Tibial nerve (tissue), 4 donors: ENCODE results near the gene GOLM1. TPM values are rescaled to one million over a fixed set of nuclear protein-coding genes. Genes with fewer than 3 reads are reported as not detected.

Experiments used
- DNase-seq, 2 donors: peaks; one replicate each; pipeline ENCODE4 v3.0.0-alpha.2; 2019; ENCODE audit warnings: low spot score in 2 of 2
- H3K27ac ChIP-seq, 4 donors: fragments of 200-600 bp; sonication (generic) in 3 of 4; one replicate each; pipeline ENCODE4 v1.5.1; 2017 to 2019; ENCODE audit warnings: mild to moderate bottlenecking in 1 of 4
- H3K27me3 ChIP-seq, 2 donors: fragments of 200-600 bp; sonication (generic) in 1 of 2; one replicate each; pipeline versions ENCODE4 v1.5.1 to v1.6.0; 2017 to 2019
- H3K36me3 ChIP-seq, 3 donors: fragments of 200-600 bp; sonication (generic); one replicate each; pipeline ENCODE4 v1.5.1; 2018 to 2019
- H3K4me1 ChIP-seq, 4 donors: fragments of 200-600 bp; sonication (generic) in 3 of 4; one replicate each; pipeline ENCODE4 v1.5.1; 2017 to 2019
- H3K4me3 ChIP-seq, 4 donors: fragments of 200-600 bp; sonication (generic) in 3 of 4; one replicate each; pipeline ENCODE4 v1.5.1; 2017 to 2019; ENCODE audit warnings: mild to moderate bottlenecking in 1 of 4, moderate library complexity in 1 of 4
- H3K9me3 ChIP-seq, 4 donors: fragments of 200-600 bp; sonication (generic) in 3 of 4; one replicate each; pipeline ENCODE4 v1.5.1; 2017 to 2019
- EP300 ChIP-seq, 2 donors: sonication (generic); formaldehyde crosslinking; IDR thresholded peaks; one replicate each; pipeline ENCODE4 v1.6.1; 2017; ENCODE audit warnings: antibody characterized with exemption in 2 of 2, mild to moderate bottlenecking in 1 of 2
- POLR2A ChIP-seq, 2 donors: fragments of 450-650 bp; IDR thresholded peaks; one replicate each; pipeline ENCODE4 v1.6.1; 2017; ENCODE audit warnings: antibody characterized with exemption in 2 of 2, mild to moderate bottlenecking in 2 of 2, moderate library complexity in 2 of 2
- WGBS, 2 donors: methylation state at CpG; one replicate each; pipeline ENCODE4 v1.1.5; 2018; 5-methylcytosine and 5-hydroxymethylcytosine counted together
- total RNA-seq, 4 donors: library from RNA; depleted of rRNA; stranded (reverse); fragments of >200 nt; gene quantifications; one replicate each; pipeline ENCODE4 v1.1.0, GENCODE V29; 2016
- TF ChIP-seq, protein P1 (sequence below), 5 experiments: fragments of 200-600 bp in 3 of 5; fragments of 450-650 bp in 2 of 5; sonication (generic) in 3 of 5; IDR thresholded peaks; one replicate each; pipeline ENCODE4 v1.5.1; 2016 to 2019; ENCODE audit warnings: antibody characterized with exemption in 5 of 5, mild to moderate bottlenecking in 3 of 5, moderate library complexity in 2 of 5

GOLM1 gene
- total RNA-seq, 4 donors from 2014 or later, result 9.8 to 15.7 (median 12.7) TPM

DNA sequence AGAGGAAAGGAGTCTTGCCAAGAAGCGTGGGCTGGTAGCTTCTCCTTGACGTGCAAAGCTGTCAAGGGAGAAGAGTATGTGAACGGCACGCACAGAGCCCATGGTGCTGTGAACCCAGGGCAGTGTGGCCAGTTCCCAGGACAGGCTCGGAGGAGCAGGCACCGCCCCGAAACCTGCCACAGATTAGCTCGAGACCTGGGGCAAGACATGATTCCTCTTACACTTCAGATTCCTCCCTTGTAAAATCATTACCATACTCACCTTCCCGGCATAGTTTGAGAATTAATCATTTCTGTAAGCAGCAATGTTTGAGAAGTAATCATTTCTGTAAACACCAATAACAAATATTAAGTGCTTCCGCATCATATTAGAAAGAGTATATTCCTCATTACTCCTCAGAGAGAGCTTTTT, 19.9 kb downstream of the GOLM1 start:
- H3K4me1 ChIP-seq, result no peaks in the 10 kb centered on the region

DNA sequence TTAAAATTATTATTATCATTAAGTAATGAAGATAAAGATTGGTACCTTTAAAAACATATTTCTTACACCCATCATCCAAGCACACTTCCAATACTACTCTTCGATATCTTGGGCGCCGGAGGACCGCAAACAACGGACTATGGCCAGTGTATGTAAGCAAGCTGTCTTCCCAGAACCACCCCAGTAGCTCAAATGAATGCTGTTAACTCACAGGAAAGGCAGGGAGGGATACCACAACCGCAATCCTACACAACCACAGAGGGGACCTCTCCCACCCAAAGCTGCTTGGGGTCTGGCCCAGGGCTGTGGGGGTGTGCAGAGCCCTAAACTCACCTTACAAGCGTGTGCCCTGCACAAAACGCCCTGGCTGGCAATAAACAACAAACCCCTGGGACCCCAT, 20.6 kb downstream of the GOLM1 start:
- peaks cover 0 to 27% (median 0%) of the 10 kb centered on the region in 3 donors for H3K36me3 ChIP-seq
- no peak for DNase-seq
- no peak overlapping the region for H3K27ac ChIP-seq
- no peaks in the 10 kb centered on the region for H3K27me3 ChIP-seq
- WGBS, 2 donors, result 93 to 96% methylated on average over 8 of the region's 8 CpGs
- no peak overlapping the region for H3K4me3 ChIP-seq
- no peaks in the 10 kb centered on the region for H3K4me1 ChIP-seq
- H3K9me3 ChIP-seq, result no peaks in the 10 kb centered on the region
- TF ChIP-seq EP300 (IDR thresholded peaks at IDR 0.05) (no peak), POLR2A (IDR thresholded peaks at IDR 0.05) (no peak)
- TF ChIP-seq, protein P1, sequence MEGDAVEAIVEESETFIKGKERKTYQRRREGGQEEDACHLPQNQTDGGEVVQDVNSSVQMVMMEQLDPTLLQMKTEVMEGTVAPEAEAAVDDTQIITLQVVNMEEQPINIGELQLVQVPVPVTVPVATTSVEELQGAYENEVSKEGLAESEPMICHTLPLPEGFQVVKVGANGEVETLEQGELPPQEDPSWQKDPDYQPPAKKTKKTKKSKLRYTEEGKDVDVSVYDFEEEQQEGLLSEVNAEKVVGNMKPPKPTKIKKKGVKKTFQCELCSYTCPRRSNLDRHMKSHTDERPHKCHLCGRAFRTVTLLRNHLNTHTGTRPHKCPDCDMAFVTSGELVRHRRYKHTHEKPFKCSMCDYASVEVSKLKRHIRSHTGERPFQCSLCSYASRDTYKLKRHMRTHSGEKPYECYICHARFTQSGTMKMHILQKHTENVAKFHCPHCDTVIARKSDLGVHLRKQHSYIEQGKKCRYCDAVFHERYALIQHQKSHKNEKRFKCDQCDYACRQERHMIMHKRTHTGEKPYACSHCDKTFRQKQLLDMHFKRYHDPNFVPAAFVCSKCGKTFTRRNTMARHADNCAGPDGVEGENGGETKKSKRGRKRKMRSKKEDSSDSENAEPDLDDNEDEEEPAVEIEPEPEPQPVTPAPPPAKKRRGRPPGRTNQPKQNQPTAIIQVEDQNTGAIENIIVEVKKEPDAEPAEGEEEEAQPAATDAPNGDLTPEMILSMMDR (IDR thresholded peaks at IDR 0.05), result no peak

More for the DNA sequence above, 19.9 kb downstream of the GOLM1 start:
- 77 to 89% methylated on average over 10 of the region's 10 CpGs for WGBS, 2 donors
- no peak for DNase-seq
- Histone ChIP-seq H3K4me3 (no peak overlapping the region), H3K27ac (no peak overlapping the region), H3K27me3 (no peaks in the 10 kb centered on the region), H3K36me3 (peaks cover 0 to 25% (median 0%) of the 10 kb centered on the region in 3 donors), H3K9me3 (no peaks in the 10 kb centered on the region)
- no peak for TF ChIP-seq POLR2A (IDR thresholded peaks at IDR 0.05)
- no peak for TF ChIP-seq EP300 (IDR thresholded peaks at IDR 0.05)
- TF ChIP-seq, protein P1 (IDR thresholded peaks at IDR 0.05), result no peak

DNA sequence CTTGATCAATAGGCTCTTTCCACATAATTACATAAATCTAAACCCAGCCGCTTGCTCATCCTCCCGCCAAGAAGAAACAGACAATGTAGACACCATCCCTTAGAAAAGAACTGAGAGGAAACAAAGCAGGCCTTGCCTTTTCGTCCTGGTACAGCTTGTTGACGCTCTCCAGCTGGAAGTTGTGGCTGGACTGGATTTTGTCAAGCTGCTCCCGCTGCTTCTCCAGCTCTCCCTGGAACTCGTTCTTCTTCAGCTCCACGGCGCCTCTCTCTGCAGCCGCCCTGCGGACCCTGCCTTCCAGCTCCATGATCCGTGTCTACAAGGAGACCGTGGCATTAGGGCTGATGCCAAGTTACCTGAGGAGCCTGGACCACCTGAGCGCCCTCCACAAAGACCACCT, 22.1 kb downstream of the GOLM1 start:
- Histone ChIP-seq H3K36me3 (peaks cover 0 to 32% (median 0%) of the 10 kb centered on the region in 3 donors), H3K4me1 (no peaks in the 10 kb centered on the region), H3K4me3 (no peak overlapping the region), H3K9me3 (no peaks in the 10 kb centered on the region), H3K27me3 (no peaks in the 10 kb centered on the region), H3K27ac (no peak overlapping the region)
- TF ChIP-seq, protein P1 (IDR thresholded peaks at IDR 0.05), result no peak
- TF ChIP-seq EP300 (IDR thresholded peaks at IDR 0.05), result no peak
- TF ChIP-seq POLR2A (IDR thresholded peaks at IDR 0.05), result no peak
- WGBS, 2 donors, result 90 to 95% methylated on average over 12 to 13 of the region's 13 CpGs
- DNase-seq, result no peak

DNA sequence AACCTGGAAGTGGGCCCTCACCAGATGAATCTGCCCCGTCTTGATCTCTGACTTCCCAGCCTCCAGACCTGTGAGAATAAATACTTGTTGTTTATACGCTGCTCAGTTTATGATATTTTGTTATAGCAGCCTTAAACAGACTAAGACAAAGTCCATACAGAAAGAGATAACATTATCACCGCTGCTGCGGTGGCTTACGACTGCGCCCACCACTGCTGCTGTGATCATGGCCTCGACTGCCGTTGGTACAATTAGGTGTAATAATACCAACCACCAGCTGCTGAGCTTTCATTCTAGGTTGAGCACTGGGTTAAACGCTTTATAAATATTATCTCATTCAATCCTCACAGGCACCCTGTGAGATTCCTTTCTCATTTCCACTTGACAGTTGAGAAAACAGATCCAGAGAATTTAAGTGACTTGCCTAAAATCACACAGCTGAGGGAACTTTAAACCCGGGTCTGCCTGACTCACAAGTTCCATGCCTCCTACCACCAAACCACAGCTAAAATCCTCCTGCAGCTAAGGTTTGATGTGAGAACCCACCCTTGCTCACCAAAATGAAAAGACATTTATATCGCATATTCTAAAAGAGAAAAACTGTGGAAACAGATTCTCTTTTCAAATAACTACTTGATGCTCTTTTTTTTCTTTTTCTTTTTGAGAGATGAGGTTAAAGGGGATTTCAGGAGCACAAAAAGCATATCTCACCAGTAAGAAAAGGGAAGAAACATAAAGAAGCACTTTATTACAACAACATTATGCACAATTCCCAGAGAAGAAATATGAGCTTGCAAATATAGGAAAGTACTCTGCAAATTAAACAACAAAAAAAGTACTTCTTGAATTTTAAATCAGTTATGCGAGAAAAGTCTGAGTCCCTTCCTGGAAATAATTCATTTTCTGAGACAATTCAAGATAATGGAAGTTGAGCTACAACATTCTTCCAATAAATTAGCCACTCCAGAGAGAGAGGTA, 23.9 kb downstream of the GOLM1 start:
- H3K27ac ChIP-seq, result no peak overlapping the region
- H3K4me3 ChIP-seq, result no peak overlapping the region
- DNase-seq, result no peak
- TF ChIP-seq, protein P1 (IDR thresholded peaks at IDR 0.05), result no peak
- TF ChIP-seq POLR2A (IDR thresholded peaks at IDR 0.05), result no peak
- TF ChIP-seq EP300 (IDR thresholded peaks at IDR 0.05), result no peak
- peaks cover 0 to 33% (median 0%) of the 10 kb centered on the region in 3 donors for H3K36me3 ChIP-seq
- H3K27me3 ChIP-seq, result no peaks in the 10 kb centered on the region
- WGBS, 2 donors, result 85 to 91% methylated on average over 12 of the region's 12 CpGs
- H3K4me1 ChIP-seq, result no peaks in the 10 kb centered on the region
- no peaks in the 10 kb centered on the region for H3K9me3 ChIP-seq

DNA sequence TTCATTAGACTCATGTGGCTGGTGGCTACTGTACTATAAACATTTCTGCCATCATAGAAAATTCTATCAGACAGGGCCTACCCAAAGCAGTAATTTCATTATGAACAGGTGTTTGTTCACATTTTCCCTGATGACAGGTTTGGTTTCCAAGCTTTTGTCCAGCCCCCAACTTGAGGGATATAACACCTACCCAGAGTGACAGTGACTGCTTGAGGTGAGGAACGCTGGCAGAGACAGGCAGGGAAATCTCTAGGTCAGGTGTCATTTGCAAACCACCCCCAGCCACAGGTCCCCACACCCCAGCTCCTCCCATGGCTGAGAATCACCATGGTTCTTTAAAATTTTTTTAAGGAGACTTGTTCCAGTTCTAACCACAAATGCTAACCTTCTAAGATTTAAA, 25.5 kb downstream of the GOLM1 start:
- H3K4me1 ChIP-seq, result no peaks in the 10 kb centered on the region
- no peaks in the 10 kb centered on the region for H3K9me3 ChIP-seq
- WGBS, 2 donors, result 79 to 84% methylated on average over 1 of the region's 1 CpG
- DNase-seq, result no peak
- no peak overlapping the region for H3K27ac ChIP-seq
- H3K27me3 ChIP-seq, result no peaks in the 10 kb centered on the region
- no peak overlapping the region for H3K4me3 ChIP-seq
- TF ChIP-seq EP300 (IDR thresholded peaks at IDR 0.05), result no peak
- TF ChIP-seq, protein P1 (IDR thresholded peaks at IDR 0.05), result no peak
- peaks cover 0 to 30% (median 0%) of the 10 kb centered on the region in 3 donors for H3K36me3 ChIP-seq
